ENCODE data around the gene SBNO2.

The SBNO2 gene

GRCh38 chr19:1141944-1142343 lies 32.1 kb downstream of the SBNO2 start:
- Histone ChIP-seq H3K4me3 (ENCODE audit: low read length, poor library complexity, severe bottlenecking) (no peak overlapping the region), H3K4me1 (ENCODE audit: insufficient read depth, low read length, poor library complexity, severe bottlenecking) (no peaks in the 10 kb centered on the region), H3K9me3 (ENCODE audit: insufficient read depth, low read depth, low read length) (no peaks in the 10 kb centered on the region), H3K27me3 (ENCODE audit: insufficient read depth, low read length, poor library complexity, severe bottlenecking) (no peaks in the 10 kb centered on the region), H2AFZ (ENCODE audit: low read length) (no peak overlapping the region), H3F3A (ENCODE audit: low read depth) (no peaks in the 10 kb centered on the region), H3K36me3 (ENCODE audit: insufficient read depth, low read length) (no peaks in the 10 kb centered on the region; the same call in 1 of the 2 replicates), H3K79me2 (ENCODE audit: insufficient read depth, low read length) (no peaks in the 10 kb centered on the region), H3K9me2 (replicated peaks; ENCODE audit: low read depth, low read length) (no peaks in the 10 kb centered on the region), H3K9ac (ENCODE audit: low read depth, low read length, poor library complexity, severe bottlenecking) (no peak overlapping the region), H3K4me2 (ENCODE audit: low read depth, low read length, poor library complexity, severe bottlenecking) (no peak overlapping the region), H4K20me1 (ENCODE audit: insufficient read depth, low read length, poor library complexity, severe bottlenecking) (no peaks in the 10 kb centered on the region)
- no peak for TF ChIP-seq CTCF (conservative IDR thresholded peaks at IDR 0.05; ENCODE audit: low read length)
- no peak for TF ChIP-seq EZH2phosphoT487 (IDR thresholded peaks at IDR 0.05; ENCODE audit: borderline replicate concordance)

DNA sequence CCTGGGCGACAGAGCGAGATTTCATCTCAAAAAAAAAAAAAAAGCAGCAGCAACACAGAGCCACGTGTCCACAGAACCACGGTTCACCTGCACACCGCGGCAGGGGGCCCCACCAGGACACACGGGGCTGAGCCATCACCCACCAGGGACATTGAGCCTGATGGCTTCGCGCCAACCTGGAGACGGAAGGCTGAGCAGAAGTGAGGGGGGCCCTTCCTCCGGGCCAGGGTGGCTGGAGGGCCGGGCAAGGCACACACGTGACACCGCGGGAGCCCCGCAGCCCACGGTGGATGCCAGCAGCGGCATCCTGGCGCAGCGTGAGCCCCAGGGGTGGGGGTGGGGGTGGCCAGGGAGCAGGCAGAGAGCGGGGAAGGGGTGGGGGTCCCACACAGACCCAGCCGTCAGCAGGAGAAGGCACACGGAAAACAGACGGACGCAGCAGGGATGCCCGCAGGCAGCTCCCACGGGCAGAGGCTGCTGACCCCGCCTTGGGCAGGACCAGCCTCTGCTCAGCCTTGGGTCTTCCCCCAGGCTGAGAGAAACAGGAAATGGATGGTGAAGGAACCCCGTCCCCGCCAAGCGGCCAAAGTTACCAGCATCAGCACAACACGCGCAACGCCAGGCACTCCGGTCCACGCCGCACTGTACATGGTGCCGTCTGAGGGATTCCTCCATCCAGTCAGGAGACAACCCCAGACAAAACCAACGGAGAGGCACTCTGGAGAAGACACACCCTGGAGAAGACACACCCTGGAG lies 33.6 kb downstream of the SBNO2 start:
- Histone ChIP-seq H3K9ac (ENCODE audit: low read depth, low read length, poor library complexity, severe bottlenecking) (no peak overlapping the region), H4K20me1 (ENCODE audit: insufficient read depth, low read length, poor library complexity, severe bottlenecking) (no peaks in the 10 kb centered on the region), H3K9me3 (ENCODE audit: insufficient read depth, low read depth, low read length) (no peaks in the 10 kb centered on the region), H3K79me2 (ENCODE audit: insufficient read depth, low read length) (no peaks in the 10 kb centered on the region), H2AFZ (ENCODE audit: low read length) (no peak overlapping the region), H3F3A (ENCODE audit: low read depth) (no peaks in the 10 kb centered on the region), H3K4me3 (ENCODE audit: low read length, poor library complexity, severe bottlenecking) (no peak overlapping the region), H3K4me2 (ENCODE audit: low read depth, low read length, poor library complexity, severe bottlenecking) (no peak overlapping the region), H3K4me1 (ENCODE audit: insufficient read depth, low read length, poor library complexity, severe bottlenecking) (no peaks in the 10 kb centered on the region), H3K36me3 (ENCODE audit: insufficient read depth, low read length) (no peaks in the 10 kb centered on the region; the same call in 1 of the 2 replicates), H3K9me2 (replicated peaks; ENCODE audit: low read depth, low read length) (no peaks in the 10 kb centered on the region), H3K27me3 (ENCODE audit: insufficient read depth, low read length, poor library complexity, severe bottlenecking) (no peaks in the 10 kb centered on the region)
- no peak for TF ChIP-seq CTCF (conservative IDR thresholded peaks at IDR 0.05; ENCODE audit: low read length)
- TF ChIP-seq EZH2phosphoT487 (IDR thresholded peaks at IDR 0.05; ENCODE audit: borderline replicate concordance) = no peak

DNA sequence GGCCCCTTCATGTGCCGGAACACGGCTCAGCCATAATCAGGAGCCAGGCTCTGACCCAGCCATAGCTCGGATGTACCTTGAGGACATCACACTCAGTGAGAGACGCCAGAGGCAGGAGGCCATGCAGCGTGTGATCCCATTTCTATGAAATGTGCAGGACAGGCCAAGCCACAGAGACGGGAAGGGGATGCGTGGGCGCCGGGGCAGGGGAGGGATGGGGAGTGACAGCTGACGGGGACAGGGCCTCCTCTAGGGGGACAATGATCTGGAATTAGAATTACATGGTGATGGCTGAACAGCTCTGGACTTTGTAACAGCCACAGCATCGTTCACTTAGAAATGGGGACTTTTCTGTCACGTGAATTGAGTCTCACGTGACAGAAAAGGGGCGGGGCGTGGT lies 34.9 kb downstream of the SBNO2 start:
- Histone ChIP-seq H3K4me1 (ENCODE audit: insufficient read depth, low read length, poor library complexity, severe bottlenecking) (no peaks in the 10 kb centered on the region), H4K20me1 (ENCODE audit: insufficient read depth, low read length, poor library complexity, severe bottlenecking) (no peaks in the 10 kb centered on the region), H3K36me3 (ENCODE audit: insufficient read depth, low read length) (no peaks in the 10 kb centered on the region; the same call in 1 of the 2 replicates), H3K27me3 (ENCODE audit: insufficient read depth, low read length, poor library complexity, severe bottlenecking) (no peaks in the 10 kb centered on the region), H3K9me3 (ENCODE audit: insufficient read depth, low read depth, low read length) (no peaks in the 10 kb centered on the region), H3K79me2 (ENCODE audit: insufficient read depth, low read length) (no peaks in the 10 kb centered on the region; the same call in 1 of the 2 replicates), H2AFZ (ENCODE audit: low read length) (no peak overlapping the region), H3F3A (ENCODE audit: low read depth) (no peaks in the 10 kb centered on the region), H3K9me2 (replicated peaks; ENCODE audit: low read depth, low read length) (no peaks in the 10 kb centered on the region), H3K4me3 (ENCODE audit: low read length, poor library complexity, severe bottlenecking) (no peak overlapping the region), H3K9ac (ENCODE audit: low read depth, low read length, poor library complexity, severe bottlenecking) (no peak overlapping the region), H3K4me2 (ENCODE audit: low read depth, low read length, poor library complexity, severe bottlenecking) (no peak overlapping the region)
- TF ChIP-seq CTCF (conservative IDR thresholded peaks at IDR 0.05; ENCODE audit: low read length) (no peak), EZH2phosphoT487 (IDR thresholded peaks at IDR 0.05; ENCODE audit: borderline replicate concordance) (no peak)

All from Loucy (cell line).